Transverse colon (tissue), 4 donors: ENCODE measurements around the gene PRDM11.
A peak's percentile ranks its signal among the peaks of the same experiment; 100 is the strongest.

Experiments used
- EP300 ChIP-seq: sonication (generic); formaldehyde crosslinking; IDR thresholded peaks from one replicate; pipeline ENCODE4 v1.6.1; 2017; ENCODE audit warnings: antibody characterized with exemption, low read depth
- POLR2A ChIP-seq: fragments of 450-650 bp; IDR thresholded peaks from one replicate; pipeline ENCODE4 v1.6.1; 2016; ENCODE audit warnings: antibody characterized with exemption, mild to moderate bottlenecking, moderate library complexity
- POLR2AphosphoS5 ChIP-seq, 3 donors: sonication (generic); formaldehyde crosslinking; IDR thresholded peaks; one replicate each; pipeline ENCODE4 v1.6.1; 2016; ENCODE audit warnings: antibody characterized with exemption in 3 of 3
- TF ChIP-seq, protein P1 (sequence below), 5 experiments: fragments of 200-600 bp in 3 of 5; fragments of 450-650 bp in 2 of 5; sonication (generic) in 3 of 5; IDR thresholded peaks; 1 replicate in 2 of 5; 2 replicates in 3 of 5; pipeline ENCODE4 v1.5.1; 2016 to 2017; ENCODE audit warnings: antibody characterized with exemption in 5 of 5, inconsistent platforms in 3 of 5, mild to moderate bottlenecking in 2 of 5, moderate library complexity in 1 of 5

DNA sequence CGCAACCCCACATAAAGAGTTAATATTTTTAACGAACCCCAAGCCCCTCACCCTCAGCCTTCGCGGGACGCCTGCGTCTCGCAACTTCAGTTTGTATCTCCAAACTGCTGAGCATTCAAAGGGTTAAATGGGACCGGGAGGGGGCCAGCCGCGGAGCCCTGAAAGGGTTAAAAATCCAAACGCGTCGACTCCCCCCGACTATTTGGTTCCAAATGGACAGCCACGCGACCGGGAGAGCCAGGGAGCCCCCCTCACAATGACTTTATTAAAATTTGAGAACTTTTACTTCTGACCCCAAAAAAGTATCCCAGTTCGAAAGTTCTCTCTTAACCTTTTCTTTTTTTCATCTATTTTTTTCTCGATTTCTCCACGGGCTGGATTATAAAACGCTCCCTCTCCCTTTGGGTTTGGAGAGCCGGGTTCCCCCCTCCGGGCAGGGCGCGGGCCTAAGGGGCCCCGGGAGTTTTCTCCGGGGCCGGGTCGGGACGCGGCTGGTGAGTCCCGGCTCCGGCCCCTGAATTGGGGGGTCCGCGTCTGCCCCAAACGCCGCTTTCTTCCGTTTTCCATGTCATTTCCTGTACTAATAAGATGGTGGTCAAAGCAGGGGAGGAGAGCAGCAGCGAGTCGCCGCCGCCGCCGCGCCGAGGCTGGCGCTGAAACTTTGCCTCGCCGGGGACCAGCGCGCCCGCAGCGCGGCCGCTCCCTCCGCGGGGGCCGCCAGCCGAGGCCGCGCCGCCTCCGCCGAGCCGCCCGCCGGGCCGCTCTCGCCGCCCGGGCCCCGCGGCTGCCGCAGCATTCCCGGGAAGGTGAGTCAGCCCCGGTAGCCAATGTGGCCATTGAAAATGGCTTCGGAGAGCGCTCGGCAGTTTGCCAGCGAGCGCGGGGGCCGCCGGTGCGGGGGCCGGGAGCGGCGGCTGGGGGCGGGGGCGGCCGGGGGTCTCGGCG is at the start of gene PRDM11:
- TF ChIP-seq, protein P1, sequence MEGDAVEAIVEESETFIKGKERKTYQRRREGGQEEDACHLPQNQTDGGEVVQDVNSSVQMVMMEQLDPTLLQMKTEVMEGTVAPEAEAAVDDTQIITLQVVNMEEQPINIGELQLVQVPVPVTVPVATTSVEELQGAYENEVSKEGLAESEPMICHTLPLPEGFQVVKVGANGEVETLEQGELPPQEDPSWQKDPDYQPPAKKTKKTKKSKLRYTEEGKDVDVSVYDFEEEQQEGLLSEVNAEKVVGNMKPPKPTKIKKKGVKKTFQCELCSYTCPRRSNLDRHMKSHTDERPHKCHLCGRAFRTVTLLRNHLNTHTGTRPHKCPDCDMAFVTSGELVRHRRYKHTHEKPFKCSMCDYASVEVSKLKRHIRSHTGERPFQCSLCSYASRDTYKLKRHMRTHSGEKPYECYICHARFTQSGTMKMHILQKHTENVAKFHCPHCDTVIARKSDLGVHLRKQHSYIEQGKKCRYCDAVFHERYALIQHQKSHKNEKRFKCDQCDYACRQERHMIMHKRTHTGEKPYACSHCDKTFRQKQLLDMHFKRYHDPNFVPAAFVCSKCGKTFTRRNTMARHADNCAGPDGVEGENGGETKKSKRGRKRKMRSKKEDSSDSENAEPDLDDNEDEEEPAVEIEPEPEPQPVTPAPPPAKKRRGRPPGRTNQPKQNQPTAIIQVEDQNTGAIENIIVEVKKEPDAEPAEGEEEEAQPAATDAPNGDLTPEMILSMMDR (IDR thresholded peaks at IDR 0.05): peak in 1 of 5 experiments; percentile 10
- TF ChIP-seq POLR2AphosphoS5 (IDR thresholded peaks at IDR 0.05): no peak
- TF ChIP-seq POLR2A: peak; percentile 18
- no peak for TF ChIP-seq EP300
